K562 (cell line): ENCODE measurements around the gene TOMM6. TPM values are rescaled to one million over a fixed set of nuclear protein-coding genes. Genes with fewer than 3 reads are reported as not detected.
A peak's percentile ranks its signal among the peaks of the same experiment; 100 is the strongest.

ENCODE experiments used
- EHMT2 ChIP-seq: fragments of 450-650 bp; IDR thresholded peaks from 2 replicates; pipeline ENCODE4 v1.6.1; 2018; ENCODE audit warnings: antibody characterized with exemption
- FOXP4 ChIP-seq: sonication (generic); formaldehyde crosslinking; IDR thresholded peaks from 2 replicates; pipeline ENCODE4 v1.8.0; 2022; ENCODE audit warnings: mild to moderate bottlenecking, missing genetic modification reagents, borderline replicate concordance
- HDAC8 ChIP-seq: fragments of 450-650 bp; IDR thresholded peaks from 2 replicates; pipeline ENCODE4 v1.6.1; 2016; ENCODE audit warnings: mild to moderate bottlenecking, missing genetic modification characterization, moderate library complexity, missing compliant biosample characterization
- MGA ChIP-seq: fragments of 450-650 bp; IDR thresholded peaks from 2 replicates; pipeline ENCODE4 v1.6.1; 2016; ENCODE audit warnings: mild to moderate bottlenecking, moderate library complexity
- NONO ChIP-seq, 2 experiments: fragments of 200-400 bp in 1 of 2; fragments of 450-650 bp in 1 of 2; formaldehyde crosslinking in 1 of 2; IDR thresholded peaks; 2 replicates each; pipeline ENCODE4 v1.6.1; 2017; ENCODE audit warnings: low read depth in 2 of 2, mild to moderate bottlenecking in 2 of 2, moderate library complexity in 2 of 2, low read length in 1 of 2
- RNF219 ChIP-seq: fragments of 250-450 bp; sonication (Bioruptor Pico); IDR thresholded peaks from 2 replicates; pipeline ENCODE4 v1.5.0; 2022; ENCODE audit warnings: mild to moderate bottlenecking
- SMAD4 ChIP-seq: fragments of 250-450 bp; sonication (Bioruptor Pico); conservative IDR thresholded peaks from 2 replicates; pipeline ENCODE4 v1.8.0; 2021; ENCODE audit warnings: inconsistent platforms, mild to moderate bottlenecking, moderate library complexity
- TAL1 ChIP-seq: fragments of 450-650 bp; IDR thresholded peaks from 2 replicates; pipeline ENCODE4 v1.6.1; 2016; ENCODE audit warnings: mild to moderate bottlenecking
- YY1 ChIP-seq, 3 experiments: IDR thresholded peaks; 2 replicates each; pipeline ENCODE4 v1.6.1; 2011; ENCODE audit warnings: low read length in 2 of 3, mild to moderate bottlenecking in 2 of 3, moderate library complexity in 2 of 3, borderline replicate concordance in 1 of 3, control low read depth in 1 of 3, low read depth in 1 of 3; ENCODE audit not compliant: insufficient read depth in 3 of 3, insufficient replicate concordance in 2 of 3, control insufficient read depth in 1 of 3, insufficient read length in 1 of 3; ENCODE audit errors: extremely low read depth in 1 of 3
- polyA plus RNA-seq, 8 experiments: library from polyadenylated mRNA; depleted of rRNA in 4 of 8; stranded (reverse) in 5 of 8; unstranded in 3 of 8; fragments of >200 nt; fragmentation: Nextera tagmentation in 2 of 8; fragmentation: Illumina TruSeq in 1 of 8; extraction: Ambion mirVana in 2 of 8; extraction: Trizol in 1 of 8; gene quantifications; 2 replicates each; pipeline versions ENCODE4 v1.2.1 to v1.2.3, GENCODE V29; 2011 to 2014; ENCODE audit warnings: inconsistent platforms in 1 of 8, missing spikeins in 1 of 8
- total RNA-seq, 7 experiments: library from RNA; depleted of rRNA in 6 of 7; stranded (reverse); fragments of >200 nt in 6 of 7; fragmentation: Illumina TruSeq in 2 of 7; extraction: Trizol in 2 of 7; gene quantifications; 2 replicates each; pipeline versions ENCODE4 v1.2.1 to v1.2.3, GENCODE V29; 2011 to 2021; ENCODE audit warnings: low replicate concordance in 1 of 7

TOMM6 gene
- total and polyA plus RNA-seq, 9 of the 15 experiments (the other 6 are each of a cell fraction or from before 2014, with no cell fraction given) = 380 to 2,097 (median 1,065) TPM

GRCh38 chr6:41768545-41769308 lies 18.8 kb upstream of the TOMM6 start (continued):
- TF ChIP-seq RNF219 (CRISPR knock-in tag) (no peak), FOXP4 (CRISPR knock-in tag) (no peak), SMAD4 (CRISPR knock-in tag) (0 out of 2 replicates have a peak, but pooled peaks have one; percentile 22), YY1 (IDR thresholded peaks at IDR 0.05; ENCODE audit: borderline replicate concordance in 1 of 3, control insufficient read depth in 1 of 3, extremely low read depth in 1 of 3, insufficient read depth in 3 of 3, insufficient read length in 1 of 3, insufficient replicate concordance in 2 of 3, low read depth in 1 of 3, low read length in 2 of 3) (peak in 1 of 3 experiments; percentile 43), HDAC8 (tag) (no peak), TAL1 (peak; percentile 27; the same call in 1 of the 2 replicates), NONO (IDR thresholded peaks at IDR 0.05; ENCODE audit: low read depth in 2 of 2, low read length in 1 of 2) (no peak), MGA (no peak), EHMT2 (0 out of 2 replicates have a peak, but pooled peaks have one; percentile 43)
